ENCODE measurements around the gene RAPGEF1. TPM values are rescaled to one million over a fixed set of nuclear protein-coding genes. Genes with fewer than 3 reads are reported as not detected.
"Not testable (repeated sequence)": the region's sequence is repeated elsewhere in the genome, so short reads cannot be mapped to it uniquely, and the experiment has no call there.

Gene RAPGEF1
- total RNA-seq, 1 donor from 2014 or later: 58.1 TPM

DNA sequence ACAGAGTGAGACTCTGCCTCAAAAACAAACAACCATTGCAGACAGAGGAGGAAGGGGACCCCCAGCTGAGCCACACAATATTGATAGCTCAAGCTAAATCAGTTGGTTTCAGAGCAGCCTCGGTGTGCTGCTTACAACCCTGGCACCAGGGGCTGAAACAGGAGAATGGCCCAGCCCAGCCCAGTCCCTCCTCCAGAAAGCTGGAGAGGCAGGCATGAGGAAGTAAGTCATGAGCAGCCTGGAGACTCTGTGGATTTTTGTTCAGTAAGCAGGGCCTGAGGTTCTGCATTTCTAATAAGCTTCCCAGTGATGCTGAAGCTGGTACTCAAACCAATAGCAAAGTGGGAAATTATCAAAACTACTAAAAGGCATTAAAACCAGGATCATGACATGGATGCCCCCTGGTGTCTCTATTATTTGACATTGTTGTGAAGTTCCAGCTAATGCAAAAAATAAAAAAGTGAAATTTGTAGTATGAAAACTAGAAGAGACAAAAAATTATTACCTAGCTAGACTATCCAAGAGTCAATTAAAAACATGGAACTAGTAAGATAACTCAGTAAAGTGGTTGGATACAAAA is 180.4 kb downstream of the RAPGEF1 start:
- DNase-seq: no peak

DNA sequence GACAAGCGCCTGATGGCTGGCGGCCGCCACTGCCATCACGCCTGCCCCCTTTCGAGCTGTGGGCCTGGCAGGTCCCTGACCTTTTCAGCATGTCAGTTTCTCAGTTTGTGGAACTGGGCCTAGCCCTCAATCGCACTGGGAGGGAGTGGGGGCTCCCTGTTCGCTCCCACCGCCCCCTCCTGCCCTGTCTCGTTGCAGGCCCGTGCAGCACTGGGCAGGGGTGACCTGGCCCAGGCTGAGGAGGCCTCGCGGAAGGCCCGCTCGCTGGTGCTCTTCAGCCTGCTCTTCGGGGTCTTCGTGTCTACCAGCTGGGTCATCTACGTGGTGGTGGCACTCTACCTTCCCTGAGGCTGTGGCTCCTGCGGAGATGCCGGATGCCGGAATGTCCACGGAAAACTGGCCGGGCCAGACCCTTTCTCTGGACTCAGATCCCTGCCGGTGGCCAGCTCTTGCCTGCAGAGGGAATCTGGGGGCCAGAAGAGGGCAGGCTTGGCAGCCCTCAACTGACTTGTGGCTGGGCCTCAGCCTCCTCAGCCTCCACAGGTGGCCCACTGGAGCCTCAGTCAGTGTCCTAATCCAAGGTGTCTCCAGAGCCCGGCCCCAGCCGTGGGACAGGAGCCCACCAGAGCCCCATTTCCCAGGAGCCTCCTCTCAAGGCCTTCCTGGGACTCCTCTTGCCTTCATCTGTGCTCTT is 181.9 kb downstream of the RAPGEF1 start:
- no peak for DNase-seq

DNA sequence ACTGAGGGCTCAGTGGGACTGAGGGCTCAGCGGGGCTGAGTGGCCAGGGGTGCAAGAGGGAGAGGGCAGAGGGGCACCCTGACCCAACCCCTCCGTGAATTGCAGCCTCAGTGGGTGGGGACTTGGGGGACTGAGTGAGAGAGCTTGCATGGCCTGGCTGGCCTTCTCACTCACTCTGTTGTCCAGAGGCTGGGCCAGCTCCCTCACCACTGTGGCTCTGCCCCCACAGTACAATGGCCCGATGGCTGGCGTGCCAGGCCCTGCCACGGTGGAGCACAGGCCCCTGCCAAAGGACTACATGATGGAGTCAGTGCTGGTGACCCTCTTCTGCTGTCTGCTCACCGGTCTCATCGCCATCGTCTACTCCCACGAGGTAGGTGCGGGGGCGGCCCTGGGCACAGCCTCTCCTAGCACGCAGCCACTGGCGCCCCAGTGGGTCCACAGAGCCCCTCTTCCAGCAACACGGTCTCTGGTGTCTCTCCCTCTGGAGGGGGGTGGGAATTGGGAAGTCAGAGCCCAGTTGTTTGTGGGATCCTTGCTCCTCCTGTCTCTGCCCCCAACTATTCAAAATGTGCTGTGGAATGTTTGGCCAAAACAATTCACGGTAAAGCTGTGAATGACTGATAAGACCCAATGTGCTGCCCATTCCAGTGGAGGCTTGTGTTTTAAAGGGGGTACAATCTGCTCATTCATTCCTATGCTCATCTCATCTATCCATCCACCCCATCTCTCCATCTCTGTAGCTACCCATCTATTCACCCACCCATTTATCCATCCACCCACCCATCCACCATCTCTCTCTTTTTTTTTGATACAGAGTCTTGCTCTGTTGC is 183.8 kb downstream of the RAPGEF1 start:
- DNase-seq: no peak

GRCh38 chr9:131554843-131555351 is 185.0 kb downstream of the RAPGEF1 start:
- no peak for DNase-seq

- no peak for DNase-seq
Measured at GRCh38 chr9:131554087-131554842, 185.6 kb downstream of the RAPGEF1 start.

DNA sequence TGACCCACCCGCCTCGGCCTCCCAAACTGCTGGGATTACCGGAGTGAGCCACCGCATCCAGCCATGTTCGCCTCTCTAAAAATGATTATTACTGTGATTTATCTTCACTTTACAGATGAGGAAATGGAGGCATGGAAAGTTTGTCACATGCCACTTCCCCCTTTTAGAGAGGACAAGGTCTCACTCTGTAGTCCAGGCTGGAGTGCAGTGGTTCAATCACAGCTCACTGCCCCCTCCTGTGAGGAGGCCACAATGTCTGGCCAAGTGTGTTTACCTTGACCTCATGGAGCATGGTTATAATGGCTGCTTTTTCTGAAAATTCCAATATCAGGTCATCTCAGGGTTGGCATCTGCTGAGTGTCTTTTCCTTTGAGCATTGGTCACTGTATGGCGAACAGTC is 187.8 kb downstream of the RAPGEF1 start:
- no peak for DNase-seq

- not testable (repeated sequence) for DNase-seq
Measured at GRCh38 chr9:131550465-131550864, 189.4 kb downstream of the RAPGEF1 start.

DNA sequence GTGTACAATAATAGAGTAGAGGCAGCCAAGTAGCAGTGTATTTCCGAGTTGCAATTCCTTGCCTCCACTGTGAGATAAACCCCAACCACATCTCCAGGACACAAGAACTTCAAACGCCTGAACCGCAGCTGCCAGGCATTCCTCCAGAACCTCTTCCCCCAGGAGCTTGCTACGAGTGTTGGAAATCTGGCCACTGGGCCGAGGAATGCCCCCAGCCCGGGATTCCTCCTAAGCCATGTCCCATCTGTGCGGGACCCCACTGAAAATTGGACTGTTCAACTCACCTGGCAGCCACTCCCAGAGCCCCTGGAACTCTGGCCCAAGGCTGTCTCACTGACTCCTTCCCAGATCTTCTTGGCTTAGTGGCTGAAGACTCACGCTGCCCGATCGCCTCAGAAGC is 190.7 kb downstream of the RAPGEF1 start:
- DNase-seq: not testable (repeated sequence)

- DNase-seq: peak; percentile 71
Measured at GRCh38 chr9:131546336-131547084, 193.4 kb downstream of the RAPGEF1 start.

GRCh38 chr9:131545786-131546335 is 194.0 kb downstream of the RAPGEF1 start:
- DNase-seq: no peak

DNA sequence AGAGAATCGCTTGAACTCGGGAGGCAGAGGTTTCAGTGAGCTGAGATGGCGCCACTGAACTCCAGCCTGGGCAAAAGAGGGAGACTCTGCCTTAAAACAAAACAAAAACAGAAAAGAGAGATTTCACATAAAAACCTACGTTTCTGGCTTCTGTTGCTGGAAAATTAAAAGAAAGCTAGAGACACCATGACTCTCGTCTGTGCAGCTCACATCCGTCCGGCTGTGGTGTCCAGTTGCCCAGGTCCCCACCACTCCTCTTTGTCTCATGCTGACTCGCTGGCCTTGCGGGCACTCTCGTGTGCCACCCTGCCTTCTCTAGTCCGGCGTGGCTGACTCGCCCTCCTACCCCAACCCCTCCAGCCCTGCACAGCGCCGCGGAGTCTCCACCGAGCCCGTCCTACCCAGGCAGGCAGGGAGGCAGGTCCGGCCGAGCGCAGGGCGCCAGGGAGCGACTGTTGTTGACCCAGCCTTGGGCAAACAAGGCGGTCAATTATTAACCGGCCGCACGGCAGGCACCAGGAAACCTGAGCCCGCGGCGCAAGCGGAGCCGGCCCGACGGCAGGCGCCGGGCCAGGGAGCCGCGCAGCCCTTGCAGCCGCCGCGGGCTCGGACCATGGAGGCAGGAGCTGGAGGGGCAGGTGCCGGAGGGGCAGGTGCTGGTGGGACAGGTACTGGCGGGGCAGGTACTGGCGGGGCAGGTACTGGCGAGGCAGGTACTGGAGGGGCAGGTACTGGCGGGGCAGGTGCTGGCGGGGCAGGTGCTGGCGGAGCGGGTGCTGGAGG is 194.7 kb downstream of the RAPGEF1 start, which contains the start of gene PRRT1B:
PRRT1B (plus strand) TSS at position 521 of the 783 bp plus-strand sequence; CDS start at position 614, 93 bp downstream.
- DNase-seq: peak; percentile 13

GRCh38 chr9:131543141-131543540 is 196.7 kb downstream of the RAPGEF1 start:
- no peak for DNase-seq

DNA sequence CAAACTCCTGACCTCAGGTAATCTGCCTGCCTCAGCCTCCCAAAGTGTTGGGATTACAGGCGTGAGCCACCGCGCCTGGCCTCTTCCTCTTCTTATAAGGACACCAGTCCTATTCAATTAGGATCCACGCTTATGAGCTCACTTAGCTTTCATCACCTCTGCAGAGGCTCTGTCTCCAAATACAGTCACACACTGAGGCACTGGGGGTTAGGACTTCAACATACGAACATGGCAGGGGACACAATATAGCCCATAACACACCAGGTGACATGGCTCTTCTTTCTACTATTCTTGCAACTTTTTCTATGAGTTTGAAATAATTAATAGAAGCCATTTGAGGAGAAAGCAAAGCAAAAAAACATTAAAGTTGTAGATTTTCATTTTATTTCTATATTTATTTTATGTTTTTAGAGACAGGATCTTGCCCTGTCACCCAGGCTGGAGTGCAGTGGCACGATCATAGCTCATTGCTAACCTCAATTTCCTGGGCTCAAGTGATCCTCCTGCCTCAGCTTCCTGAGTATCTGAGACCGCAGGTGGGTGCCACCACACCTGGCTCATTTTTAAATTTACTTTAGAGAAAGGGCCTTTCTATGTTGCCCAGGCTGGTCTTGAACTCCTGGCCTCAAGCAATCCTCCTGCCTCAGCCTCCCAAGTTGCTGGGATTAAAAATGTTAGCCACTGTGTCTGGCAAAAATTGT is 200.5 kb downstream of the RAPGEF1 start:
- DNase-seq: no peak

- DNase-seq: no peak
Measured at GRCh38 chr9:131537946-131538345, 201.9 kb downstream of the RAPGEF1 start.

GRCh38 chr9:131534721-131535237 is 205.1 kb downstream of the RAPGEF1 start:
- DNase-seq: no peak

GRCh38 chr9:131530920-131531832 is 208.7 kb downstream of the RAPGEF1 start, which contains the start of gene UCK1:
Gene UCK1, minus strand, starts transcription at chr9:131531263. Its CDS starts 89 bp downstream, at chr9:131531174.
- peak; percentile 93 for DNase-seq

DNA sequence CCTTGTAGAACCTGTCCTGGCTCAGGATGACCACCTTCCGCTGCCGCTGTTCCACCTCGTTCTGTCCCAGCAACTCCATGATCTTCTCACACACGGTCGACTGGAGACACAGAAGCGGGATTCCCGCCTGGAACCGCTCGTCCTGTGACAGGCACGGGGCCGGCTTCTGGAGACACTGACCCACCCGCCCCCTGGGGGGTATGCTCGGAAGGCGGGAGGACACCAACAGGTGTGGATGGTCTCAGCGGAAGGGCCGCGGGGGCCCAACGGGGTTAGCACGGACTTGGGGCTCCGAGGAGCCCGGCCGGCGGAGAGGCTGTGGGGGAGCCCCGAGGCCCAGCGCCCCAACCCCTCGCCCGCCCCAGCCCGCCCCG is 209.3 kb downstream of the RAPGEF1 start:
- peak; percentile 32 for DNase-seq
